HepG2 (cell line): ENCODE measurements around the gene NAB2. TPM values are rescaled to one million over a fixed set of nuclear protein-coding genes. Genes with fewer than 3 reads are reported as not detected.

ENCODE experiments used
- ARNT2 ChIP-seq: sonication (generic); formaldehyde crosslinking; IDR thresholded peaks from 2 replicates; pipeline ENCODE4 v1.8.0; 2022; ENCODE audit warnings: mild to moderate bottlenecking, low read depth, missing genetic modification reagents, moderate library complexity
- CEBPG ChIP-seq: IDR thresholded peaks from 2 replicates; pipeline ENCODE4 v1.6.1; 2016
- HMGXB3 ChIP-seq: sonication (generic); formaldehyde crosslinking; IDR thresholded peaks from 2 replicates; pipeline ENCODE4 v1.4.0; 2020; ENCODE audit warnings: missing genetic modification reagents, borderline replicate concordance
- IRF9 ChIP-seq: sonication (generic); formaldehyde crosslinking; IDR thresholded peaks from 2 replicates; pipeline ENCODE4 v1.8.0; 2022; ENCODE audit warnings: missing genetic modification reagents, mild to moderate bottlenecking, borderline replicate concordance
- MIER3 ChIP-seq: IDR thresholded peaks from 2 replicates; pipeline ENCODE4 v1.6.1; 2016; ENCODE audit warnings: missing compliant biosample characterization, borderline replicate concordance
- SMAD3 ChIP-seq: sonication (generic); formaldehyde crosslinking; IDR thresholded peaks from 2 replicates; pipeline ENCODE4 v1.4.0; 2020; ENCODE audit warnings: missing genetic modification reagents
- SMC3 ChIP-seq: IDR thresholded peaks from 2 replicates; pipeline ENCODE4 v1.6.1; 2011; ENCODE audit warnings: low read length, improper control_type of control experiment
- SNAPC4 ChIP-seq: sonication (generic); formaldehyde crosslinking; IDR thresholded peaks from 2 replicates; pipeline ENCODE4 v1.4.0; 2020; ENCODE audit warnings: mild to moderate bottlenecking, missing genetic modification reagents
- SRY ChIP-seq: sonication (generic); formaldehyde crosslinking; IDR thresholded peaks from 2 replicates; pipeline ENCODE4 v1.8.0; 2022; ENCODE audit warnings: mild to moderate bottlenecking, missing genetic modification reagents
- TBX2 ChIP-seq: sonication (generic); formaldehyde crosslinking; IDR thresholded peaks from 2 replicates; pipeline ENCODE4 v1.5.0; 2020; ENCODE audit warnings: missing genetic modification reagents, mild to moderate bottlenecking, borderline replicate concordance
- TEAD2 ChIP-seq: sonication (generic); formaldehyde crosslinking; IDR thresholded peaks from 2 replicates; pipeline ENCODE4 v1.9.0; 2021; ENCODE audit warnings: missing genetic modification reagents
- ZFP62 ChIP-seq: sonication (generic); formaldehyde crosslinking; IDR thresholded peaks from 2 replicates; pipeline ENCODE4 v1.4.0; 2020; ENCODE audit warnings: missing genetic modification reagents
- ZFP82 ChIP-seq: sonication (generic); formaldehyde crosslinking; IDR thresholded peaks from 2 replicates; pipeline ENCODE4 v1.5.1; 2020; ENCODE audit warnings: mild to moderate bottlenecking, missing genetic modification reagents, borderline replicate concordance
- ZKSCAN5 ChIP-seq: sonication (generic); formaldehyde crosslinking; IDR thresholded peaks from 2 replicates; pipeline ENCODE4 v1.5.1; 2020; ENCODE audit warnings: mild to moderate bottlenecking, missing genetic modification reagents
- ZNF280D ChIP-seq: sonication (generic); formaldehyde crosslinking; IDR thresholded peaks from 2 replicates; pipeline ENCODE4 v1.5.1; 2020; ENCODE audit warnings: mild to moderate bottlenecking, missing genetic modification reagents
- polyA plus RNA-seq, 8 experiments: library from polyadenylated mRNA; depleted of rRNA in 3 of 8; stranded (reverse) in 7 of 8; unstranded in 1 of 8; fragments of >200 nt; fragmentation: Illumina TruSeq in 4 of 8; extraction: Trizol in 4 of 8; gene quantifications; 2 replicates each; pipeline versions ENCODE4 v1.2.1 to v1.2.3, GENCODE V29; 2011 to 2016; ENCODE audit warnings: low read depth in 4 of 8, missing spikeins in 1 of 8, mixed read lengths in 1 of 8; ENCODE audit not compliant: insufficient read depth in 1 of 8
- total RNA-seq, 5 experiments: library from RNA; depleted of rRNA; stranded (reverse); fragments of >200 nt; fragmentation: Illumina TruSeq; extraction: Trizol; gene quantifications; 2 replicates each; pipeline ENCODE4 v1.2.3, GENCODE V29; 2016; ENCODE audit warnings: low read depth in 1 of 5

Gene NAB2
- total and polyA plus RNA-seq, 2 of the 13 experiments (the other 11 are each of a cell fraction or from before 2014, with no cell fraction given): 11.7 to 12.9 TPM

- TF ChIP-seq ARNT2 (CRISPR knock-in tag) (0 out of 2 replicates have a peak, but pooled peaks have one; percentile 19), ZFP82 (0 out of 2 replicates have a peak, but pooled peaks have one; percentile 44), TEAD2 (CRISPR knock-in tag) (no peak), SMAD3 (CRISPR knock-in tag) (peak; percentile 65; the same call in 1 of the 2 replicates), ZKSCAN5 (CRISPR knock-in tag) (no peak), IRF9 (CRISPR knock-in tag) (peak; percentile 69; the same call in 1 of the 2 replicates), SNAPC4 (CRISPR knock-in tag) (no peak), MIER3 (CRISPR knock-in tag) (peak; percentile 21; the same call in 1 of the 2 replicates), SMC3 (peak; percentile 48), ZFP62 (no peak), HMGXB3 (CRISPR knock-in tag) (no peak), TBX2 (CRISPR knock-in tag) (peak; percentile 56; the same call in 1 of the 2 replicates), ZNF280D (no peak), CEBPG (CRISPR knock-in tag) (peak; percentile 22; the same call in 1 of the 2 replicates), SRY (no peak)
These were observed 38.3 kb downstream of the NAB2 start (continued) for GRCh38 chr12:57127101-57127725.
